ENCODE measurements around the gene SLC25A27. TPM values are rescaled to one million over a fixed set of nuclear protein-coding genes. Genes with fewer than 3 reads are reported as not detected.

SLC25A27 gene
- total and polyA plus RNA-seq, 2 experiments from 2014 or later = 8.5 to 16.2 TPM

DNA sequence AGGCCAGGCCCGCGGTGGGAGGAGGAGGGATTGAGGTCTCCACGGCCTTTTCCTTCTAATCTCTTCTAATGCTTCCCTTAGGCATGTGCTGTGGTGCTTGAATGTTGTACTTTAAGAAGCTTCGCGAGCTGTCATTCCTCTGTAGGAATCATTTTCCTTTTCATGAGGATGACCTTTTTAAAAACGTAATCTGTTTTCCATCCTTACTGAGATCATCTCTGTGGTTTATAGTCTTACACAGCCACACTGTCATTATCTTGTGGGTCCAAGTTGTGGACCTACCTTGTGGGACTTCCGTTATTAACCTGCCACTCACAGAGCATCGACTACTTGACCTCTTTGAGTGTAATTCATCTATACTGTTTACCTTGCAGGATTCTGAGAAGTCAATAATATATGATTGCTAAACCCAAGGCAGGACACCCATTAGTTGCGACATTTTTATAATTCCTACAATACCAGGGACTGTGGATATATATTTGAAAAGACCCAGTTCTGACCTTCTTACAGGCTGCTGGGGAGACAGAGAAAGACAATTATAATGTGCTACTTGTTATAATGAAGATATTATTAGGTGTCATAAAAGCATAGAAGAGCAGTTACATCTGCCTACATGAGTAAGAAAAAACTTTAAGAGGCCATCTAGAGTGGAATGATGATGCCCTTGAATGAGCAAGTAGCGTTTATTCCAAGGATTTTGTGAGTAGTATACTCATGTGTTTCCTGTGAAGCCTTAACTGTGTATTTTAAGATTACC lies 842 bp downstream of the SLC25A27 start:
- Mint-ChIP-seq H3K27me3 (ENCODE audit: insufficient read depth, low read depth, poor library complexity) (peaks cover 17% of the 10 kb centered on the region), H3K9me3 (no peaks in the 10 kb centered on the region; the same call in 2 of the 3 replicates), H3K4me1 (peaks cover 11% of the 10 kb centered on the region; the same call in 2 of the 3 replicates), H3K36me3 (ENCODE audit: low read depth) (peaks cover 4% of the 10 kb centered on the region; the same call in 1 of the 3 replicates), H3K4me3 (peak overlapping the region; percentile 83), H3K27ac (no peak overlapping the region)
- Histone ChIP-seq H3K4me3 (peak overlapping the region; percentile 64), H3K36me3 (ENCODE audit: insufficient read depth) (no peaks in the 10 kb centered on the region; the same call in 1 of the 2 replicates), H3K27me3 (ENCODE audit: insufficient read depth) (peaks cover 12% of the 10 kb centered on the region), H2AFZ (peak overlapping the region; percentile 89), H4K20me1 (replicated peaks; ENCODE audit: insufficient read depth) (no peaks in the 10 kb centered on the region; the same call in 1 of the 2 replicates), H3K9me2 (ENCODE audit: insufficient read depth) (no peaks in the 10 kb centered on the region), H3K27ac (ENCODE audit: low read depth) (no peak overlapping the region), H3F3A (replicated peaks; ENCODE audit: low read depth) (no peaks in the 10 kb centered on the region), H3K4me1 (ENCODE audit: insufficient read depth) (peaks cover 13% of the 10 kb centered on the region), H3K79me2 (replicated peaks; ENCODE audit: insufficient read depth) (no peaks in the 10 kb centered on the region; the same call in 1 of the 2 replicates), H3K4me2 (peak overlapping the region; percentile 77)
- TF ChIP-seq NANOG (IDR thresholded peaks at IDR 0.05; ENCODE audit: borderline replicate concordance) (no peak), ZNF114 (CRISPR knock-in tag; IDR thresholded peaks at IDR 0.05) (no peak), POLR2AphosphoS5 (IDR thresholded peaks at IDR 0.05; ENCODE audit: low read depth) (no peak)
- TF ChIP-seq, protein P1, sequence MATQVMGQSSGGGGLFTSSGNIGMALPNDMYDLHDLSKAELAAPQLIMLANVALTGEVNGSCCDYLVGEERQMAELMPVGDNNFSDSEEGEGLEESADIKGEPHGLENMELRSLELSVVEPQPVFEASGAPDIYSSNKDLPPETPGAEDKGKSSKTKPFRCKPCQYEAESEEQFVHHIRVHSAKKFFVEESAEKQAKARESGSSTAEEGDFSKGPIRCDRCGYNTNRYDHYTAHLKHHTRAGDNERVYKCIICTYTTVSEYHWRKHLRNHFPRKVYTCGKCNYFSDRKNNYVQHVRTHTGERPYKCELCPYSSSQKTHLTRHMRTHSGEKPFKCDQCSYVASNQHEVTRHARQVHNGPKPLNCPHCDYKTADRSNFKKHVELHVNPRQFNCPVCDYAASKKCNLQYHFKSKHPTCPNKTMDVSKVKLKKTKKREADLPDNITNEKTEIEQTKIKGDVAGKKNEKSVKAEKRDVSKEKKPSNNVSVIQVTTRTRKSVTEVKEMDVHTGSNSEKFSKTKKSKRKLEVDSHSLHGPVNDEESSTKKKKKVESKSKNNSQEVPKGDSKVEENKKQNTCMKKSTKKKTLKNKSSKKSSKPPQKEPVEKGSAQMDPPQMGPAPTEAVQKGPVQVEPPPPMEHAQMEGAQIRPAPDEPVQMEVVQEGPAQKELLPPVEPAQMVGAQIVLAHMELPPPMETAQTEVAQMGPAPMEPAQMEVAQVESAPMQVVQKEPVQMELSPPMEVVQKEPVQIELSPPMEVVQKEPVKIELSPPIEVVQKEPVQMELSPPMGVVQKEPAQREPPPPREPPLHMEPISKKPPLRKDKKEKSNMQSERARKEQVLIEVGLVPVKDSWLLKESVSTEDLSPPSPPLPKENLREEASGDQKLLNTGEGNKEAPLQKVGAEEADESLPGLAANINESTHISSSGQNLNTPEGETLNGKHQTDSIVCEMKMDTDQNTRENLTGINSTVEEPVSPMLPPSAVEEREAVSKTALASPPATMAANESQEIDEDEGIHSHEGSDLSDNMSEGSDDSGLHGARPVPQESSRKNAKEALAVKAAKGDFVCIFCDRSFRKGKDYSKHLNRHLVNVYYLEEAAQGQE (IDR thresholded peaks at IDR 0.05; ENCODE audit: unreplicated experiment) = no peak
- DNase-seq (ENCODE audit: low spot score) (peak; percentile 41), ATAC-seq (no peak)

DNA sequence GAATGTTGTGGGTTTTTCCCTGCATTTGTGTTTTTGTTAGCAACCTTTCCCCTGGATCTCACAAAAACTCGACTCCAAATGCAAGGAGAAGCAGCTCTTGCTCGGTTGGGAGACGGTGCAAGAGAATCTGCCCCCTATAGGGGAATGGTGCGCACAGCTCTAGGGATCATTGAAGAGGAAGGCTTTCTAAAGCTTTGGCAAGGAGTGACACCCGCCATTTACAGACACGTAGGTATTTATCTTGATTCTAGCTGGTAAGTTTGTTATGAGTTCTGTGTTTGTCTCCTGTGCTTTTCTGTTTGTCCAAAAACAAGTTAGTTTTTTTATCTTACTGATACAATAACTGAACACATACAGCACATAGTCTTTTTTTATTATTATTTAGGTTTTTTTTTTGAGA lies 3.0 kb downstream of the SLC25A27 start:
- no peak overlapping the region for H3K27ac Mint-ChIP-seq
- Histone ChIP-seq H3K27me3 (ENCODE audit: insufficient read depth) (peaks cover 12% of the 10 kb centered on the region), H3K9me2 (ENCODE audit: insufficient read depth) (no peaks in the 10 kb centered on the region), H3K36me3 (ENCODE audit: insufficient read depth) (no peaks in the 10 kb centered on the region; the same call in 1 of the 2 replicates), H3K4me1 (ENCODE audit: insufficient read depth) (peaks cover 12% of the 10 kb centered on the region), H2AFZ (no peak overlapping the region), H3K4me3 (no peak overlapping the region), H3K27ac (ENCODE audit: low read depth) (no peak overlapping the region), H3K4me2 (no peak overlapping the region), H3F3A (replicated peaks; ENCODE audit: low read depth) (no peaks in the 10 kb centered on the region), H3K79me2 (replicated peaks; ENCODE audit: insufficient read depth) (no peaks in the 10 kb centered on the region; the same call in 1 of the 2 replicates), H4K20me1 (replicated peaks; ENCODE audit: insufficient read depth) (no peaks in the 10 kb centered on the region; the same call in 1 of the 2 replicates)
- no peak overlapping the region for H3K4me3 Mint-ChIP-seq
- H3K27me3 Mint-ChIP-seq (ENCODE audit: insufficient read depth, low read depth, poor library complexity) = peaks cover 17% of the 10 kb centered on the region
- ATAC-seq = peak; percentile 50
- peaks cover 6% of the 10 kb centered on the region; the same call in 2 of the 3 replicates for H3K4me1 Mint-ChIP-seq
- DNase-seq (ENCODE audit: low spot score) = peak; percentile 87
- TF ChIP-seq, protein P2, sequence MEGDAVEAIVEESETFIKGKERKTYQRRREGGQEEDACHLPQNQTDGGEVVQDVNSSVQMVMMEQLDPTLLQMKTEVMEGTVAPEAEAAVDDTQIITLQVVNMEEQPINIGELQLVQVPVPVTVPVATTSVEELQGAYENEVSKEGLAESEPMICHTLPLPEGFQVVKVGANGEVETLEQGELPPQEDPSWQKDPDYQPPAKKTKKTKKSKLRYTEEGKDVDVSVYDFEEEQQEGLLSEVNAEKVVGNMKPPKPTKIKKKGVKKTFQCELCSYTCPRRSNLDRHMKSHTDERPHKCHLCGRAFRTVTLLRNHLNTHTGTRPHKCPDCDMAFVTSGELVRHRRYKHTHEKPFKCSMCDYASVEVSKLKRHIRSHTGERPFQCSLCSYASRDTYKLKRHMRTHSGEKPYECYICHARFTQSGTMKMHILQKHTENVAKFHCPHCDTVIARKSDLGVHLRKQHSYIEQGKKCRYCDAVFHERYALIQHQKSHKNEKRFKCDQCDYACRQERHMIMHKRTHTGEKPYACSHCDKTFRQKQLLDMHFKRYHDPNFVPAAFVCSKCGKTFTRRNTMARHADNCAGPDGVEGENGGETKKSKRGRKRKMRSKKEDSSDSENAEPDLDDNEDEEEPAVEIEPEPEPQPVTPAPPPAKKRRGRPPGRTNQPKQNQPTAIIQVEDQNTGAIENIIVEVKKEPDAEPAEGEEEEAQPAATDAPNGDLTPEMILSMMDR (conservative IDR thresholded peaks at IDR 0.05; ENCODE audit: low read depth in 2 of 2) = peak; percentile 81 to 85
- no peak for TF ChIP-seq STAT1 (IDR thresholded peaks at IDR 0.05; ENCODE audit: unreplicated experiment)
- H3K36me3 Mint-ChIP-seq (ENCODE audit: low read depth) = peaks cover 4% of the 10 kb centered on the region; the same call in 1 of the 3 replicates
- H3K9me3 Mint-ChIP-seq = no peaks in the 10 kb centered on the region; the same call in 2 of the 3 replicates

All from GM23338 (cell line).